HEK293 (cell line): ENCODE data around the gene ZNF543.
A peak's percentile ranks its signal among the peaks of the same experiment; 100 is the strongest.

Experiments
- CTCF ChIA-PET: fragments of 350-600 bp; formaldehyde crosslinking; extraction: SDS; loops from one replicate; lab custom pipeline; 2021; ENCODE audit warnings: antibody characterized with exemption; lab: Yijun Ruan, JAX
- POLR2A ChIA-PET: fragments of 300-600 bp; formaldehyde crosslinking; extraction: SDS; loops from one replicate; lab custom pipeline; 2020; ENCODE audit warnings: antibody characterized with exemption, inconsistent platforms; lab: Yijun Ruan, JAX
- H3K27ac ChIP-seq: fragments of 200-500 bp; sonication (Bioruptor generic); 2 replicates; pipeline ENCODE4 v1.5.1; 2014; ENCODE audit warnings: low read depth, low read length, control low read depth, inconsistent platforms; ENCODE audit errors: extremely low read depth
- H3K36me3 ChIP-seq, 2 experiments: fragments of 200-500 bp in 1 of 2; sonication (Bioruptor generic) in 1 of 2; 1 replicate in 1 of 2; 2 replicates in 1 of 2; pipeline ENCODE4 v1.5.1; 2014 to 2017; ENCODE audit warnings: inconsistent platforms in 2 of 2, low read length in 2 of 2; ENCODE audit not compliant: control insufficient read depth in 2 of 2, insufficient read depth in 1 of 2
- H3K4me1 ChIP-seq: fragments of 200-500 bp; sonication (Bioruptor generic); 2 replicates; pipeline ENCODE4 v1.5.1; 2014; ENCODE audit warnings: mild to moderate bottlenecking, low read length, inconsistent platforms; ENCODE audit not compliant: control insufficient read depth, insufficient read depth
- H3K4me3 ChIP-seq: 2 replicates; pipeline ENCODE4 v1.5.1; 2011; ENCODE audit warnings: low read depth, mild to moderate bottlenecking, control low read depth, low read length, moderate library complexity
- H3K9me3 ChIP-seq: fragments of 200-500 bp; sonication (Bioruptor generic); 2 replicates; pipeline ENCODE4 v1.5.1; 2014; ENCODE audit warnings: low read depth, low read length, inconsistent platforms; ENCODE audit not compliant: control insufficient read depth, insufficient read depth
- BCL11A ChIP-seq: fragments of 450-650 bp; formaldehyde crosslinking; IDR thresholded peaks from 2 replicates; pipeline ENCODE4 v1.5.1; 2016; ENCODE audit warnings: low read depth, missing biosample characterization, missing genetic modification characterization
- HIC1 ChIP-seq: fragments of 450-650 bp; formaldehyde crosslinking; IDR thresholded peaks from 2 replicates; pipeline ENCODE4 v1.5.1; 2016; ENCODE audit warnings: missing biosample characterization, missing genetic modification characterization
- IKZF3 ChIP-seq: fragments of 450-650 bp; IDR thresholded peaks from 2 replicates; pipeline ENCODE4 v1.5.0; 2018; ENCODE audit warnings: missing biosample characterization, mild to moderate bottlenecking, missing genetic modification characterization, moderate library complexity
- KLF1 ChIP-seq: fragments of 450-650 bp; formaldehyde crosslinking; IDR thresholded peaks from 2 replicates; pipeline ENCODE4 v1.5.1; 2016; ENCODE audit warnings: missing biosample characterization, missing genetic modification characterization
- KLF7 ChIP-seq: fragments of 450-650 bp; formaldehyde crosslinking; IDR thresholded peaks from 2 replicates; pipeline ENCODE4 v1.5.1; 2016; ENCODE audit warnings: missing biosample characterization, missing genetic modification characterization, borderline replicate concordance
- KLF9 ChIP-seq: fragments of 450-650 bp; formaldehyde crosslinking; IDR thresholded peaks from 2 replicates; pipeline ENCODE4 v1.5.1; 2016; ENCODE audit warnings: missing biosample characterization, missing genetic modification characterization, low read depth
- MYNN ChIP-seq: fragments of 450-650 bp; formaldehyde crosslinking; IDR thresholded peaks from 2 replicates; pipeline ENCODE4 v1.5.1; 2016; ENCODE audit warnings: missing biosample characterization, missing genetic modification characterization, borderline replicate concordance
- SALL2 ChIP-seq: fragments of 450-650 bp; formaldehyde crosslinking; IDR thresholded peaks from 2 replicates; pipeline ENCODE4 v1.5.0; 2017; ENCODE audit warnings: missing biosample characterization, mild to moderate bottlenecking, missing genetic modification characterization, borderline replicate concordance
- YY2 ChIP-seq: fragments of 450-650 bp; formaldehyde crosslinking; IDR thresholded peaks from 2 replicates; pipeline ENCODE4 v1.5.1; 2016; ENCODE audit warnings: missing biosample characterization, missing genetic modification characterization
- ZEB2 ChIP-seq: fragments of 450-650 bp; formaldehyde crosslinking; IDR thresholded peaks from 2 replicates; pipeline ENCODE4 v1.5.1; 2016; ENCODE audit warnings: missing biosample characterization, missing genetic modification characterization
- ZFP41 ChIP-seq: fragments of 450-650 bp; formaldehyde crosslinking; IDR thresholded peaks from 2 replicates; pipeline ENCODE4 v1.5.1; 2016; ENCODE audit warnings: missing biosample characterization, missing genetic modification characterization, borderline replicate concordance
- ZFP69B ChIP-seq: fragments of 450-650 bp; formaldehyde crosslinking; IDR thresholded peaks from 2 replicates; pipeline ENCODE4 v1.5.1; 2016; ENCODE audit warnings: missing biosample characterization, missing genetic modification characterization
- ZNF132 ChIP-seq: fragments of 450-650 bp; formaldehyde crosslinking; IDR thresholded peaks from 2 replicates; pipeline ENCODE4 v1.5.1; 2017; ENCODE audit warnings: missing biosample characterization, missing genetic modification characterization, borderline replicate concordance
- ZNF155 ChIP-seq: fragments of 450-650 bp; formaldehyde crosslinking; IDR thresholded peaks from 2 replicates; pipeline ENCODE4 v1.5.1; 2016; ENCODE audit warnings: missing biosample characterization, missing genetic modification characterization
- ZNF169 ChIP-seq: fragments of 450-650 bp; formaldehyde crosslinking; IDR thresholded peaks from 2 replicates; pipeline ENCODE4 v1.5.1; 2016; ENCODE audit warnings: missing biosample characterization, missing genetic modification characterization
- ZNF23 ChIP-seq: fragments of 450-650 bp; formaldehyde crosslinking; IDR thresholded peaks from 2 replicates; pipeline ENCODE4 v1.5.1; 2016; ENCODE audit warnings: missing biosample characterization, missing genetic modification characterization, borderline replicate concordance
- ZNF292 ChIP-seq: fragments of 450-650 bp; formaldehyde crosslinking; IDR thresholded peaks from 2 replicates; pipeline ENCODE4 v1.5.1; 2016; ENCODE audit warnings: low read depth, missing biosample characterization, missing genetic modification characterization, borderline replicate concordance
- ZNF37A ChIP-seq: fragments of 450-650 bp; IDR thresholded peaks from 2 replicates; pipeline ENCODE4 v1.5.1; 2018; ENCODE audit warnings: missing biosample characterization, missing genetic modification characterization
- ZNF433 ChIP-seq: fragments of 450-650 bp; formaldehyde crosslinking; IDR thresholded peaks from 2 replicates; pipeline ENCODE4 v1.5.1; 2016; ENCODE audit warnings: missing biosample characterization, missing genetic modification characterization, low read depth
- ZNF48 ChIP-seq: fragments of 450-650 bp; formaldehyde crosslinking; IDR thresholded peaks from 2 replicates; pipeline ENCODE4 v1.5.1; 2016; ENCODE audit warnings: missing biosample characterization, missing genetic modification characterization
- ZNF549 ChIP-seq: fragments of 450-650 bp; IDR thresholded peaks from 2 replicates; pipeline ENCODE4 v1.5.1; 2018; ENCODE audit warnings: missing biosample characterization, missing genetic modification characterization, mild to moderate bottlenecking, inconsistent platforms, moderate library complexity
- ZNF558 ChIP-seq: fragments of 450-650 bp; formaldehyde crosslinking; IDR thresholded peaks from 2 replicates; pipeline ENCODE4 v1.5.1; 2016; ENCODE audit warnings: missing biosample characterization, missing genetic modification characterization
- ZNF571 ChIP-seq: fragments of 450-650 bp; formaldehyde crosslinking; IDR thresholded peaks from 2 replicates; pipeline ENCODE4 v1.5.0; 2017; ENCODE audit warnings: missing biosample characterization, missing genetic modification characterization
- ZNF704 ChIP-seq: fragments of 450-650 bp; formaldehyde crosslinking; IDR thresholded peaks from 2 replicates; pipeline ENCODE4 v1.5.1; 2016; ENCODE audit warnings: missing biosample characterization, missing genetic modification characterization
- ZNF747 ChIP-seq: fragments of 450-650 bp; formaldehyde crosslinking; IDR thresholded peaks from 2 replicates; pipeline ENCODE4 v1.5.1; 2016; ENCODE audit warnings: missing biosample characterization, missing genetic modification characterization
- ZNF776 ChIP-seq: fragments of 450-650 bp; formaldehyde crosslinking; IDR thresholded peaks from 2 replicates; pipeline ENCODE4 v1.5.0; 2017; ENCODE audit warnings: missing biosample characterization, missing genetic modification characterization, borderline replicate concordance
- ZNF791 ChIP-seq: fragments of 450-650 bp; formaldehyde crosslinking; IDR thresholded peaks from 2 replicates; pipeline ENCODE4 v1.5.1; 2016; ENCODE audit warnings: missing biosample characterization, missing genetic modification characterization
- ZNF837 ChIP-seq: fragments of 450-650 bp; formaldehyde crosslinking; IDR thresholded peaks from 2 replicates; pipeline ENCODE4 v1.5.1; 2016; ENCODE audit warnings: missing biosample characterization, missing genetic modification characterization
- ZSCAN16 ChIP-seq: fragments of 450-650 bp; formaldehyde crosslinking; IDR thresholded peaks from 2 replicates; pipeline ENCODE4 v1.5.1; 2016; ENCODE audit warnings: missing biosample characterization, missing genetic modification characterization
- TF ChIP-seq, protein P1 (sequence below): fragments of 450-650 bp; formaldehyde crosslinking; IDR thresholded peaks from 2 replicates; pipeline ENCODE4 v1.5.1; 2016; ENCODE audit warnings: missing biosample characterization, missing genetic modification characterization
- TF ChIP-seq, protein P2 (sequence below): fragments of 450-650 bp; formaldehyde crosslinking; IDR thresholded peaks from 2 replicates; pipeline ENCODE4 v1.5.1; 2016; ENCODE audit warnings: missing biosample characterization, missing genetic modification characterization

The ZNF543 gene

DNA sequence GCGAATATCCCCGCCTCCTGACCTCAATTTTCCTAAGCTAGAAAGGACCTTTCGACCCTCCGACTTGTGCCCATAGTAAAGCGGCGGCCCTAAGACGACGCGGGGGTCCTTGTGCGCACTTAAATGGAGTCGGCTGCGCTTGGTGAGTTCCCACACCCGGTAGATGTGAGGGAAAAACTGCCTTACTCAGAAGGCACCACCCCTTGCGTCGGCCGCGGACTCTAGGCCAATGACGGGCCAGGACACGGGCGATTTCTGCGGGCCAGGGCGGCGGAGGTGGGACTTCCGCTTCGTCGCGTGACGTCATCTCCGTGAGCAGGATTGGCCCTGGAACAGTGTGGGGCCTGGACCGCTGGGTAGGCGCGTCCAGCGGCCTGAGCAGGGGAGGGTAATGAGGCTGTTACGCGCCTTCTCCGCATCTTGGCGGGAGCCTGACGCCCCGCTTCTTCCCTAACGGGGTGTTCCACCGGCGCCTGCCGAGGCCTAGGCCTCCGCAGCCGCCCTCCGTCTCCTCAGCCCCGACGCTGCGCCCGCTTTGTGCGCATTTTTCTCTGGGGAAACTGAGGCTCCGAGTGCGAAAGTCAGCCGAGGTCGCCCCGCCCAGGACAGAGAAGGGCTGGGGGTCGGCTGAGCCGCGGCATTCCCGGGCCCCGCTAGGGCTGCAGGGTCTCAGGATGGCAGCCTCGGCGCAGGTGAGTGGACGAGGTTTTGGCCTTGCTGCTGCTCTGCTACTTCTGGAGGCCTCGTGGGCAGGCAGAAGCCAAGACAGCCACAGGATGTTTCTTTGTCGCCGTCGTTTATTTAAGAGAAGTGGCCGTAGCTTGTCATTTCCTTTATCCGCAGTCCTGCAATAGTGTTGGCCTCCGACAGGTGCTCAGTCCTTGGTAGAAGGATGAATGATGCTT lies at the start of gene ZNF543:
Gene ZNF543, plus strand, starts transcription at position 293 of the 905 bp plus-strand sequence. Its CDS starts 382 bp downstream, at position 675.
- Histone ChIP-seq H3K36me3 (peaks cover 20 to 33% of the 10 kb centered on the region in 2 experiments), H3K27ac (peak within 1 kb of the TSS; percentile 89), H3K4me3 (peak within 1 kb of the TSS; percentile 91), H3K4me1 (no peaks in the 10 kb centered on the region; the same call in 1 of the 2 replicates), H3K9me3 (no peaks in the 10 kb centered on the region)
- POLR2A ChIA-PET: interaction anchor here (0.6 to 1.9 kb wide), 4 partner anchors 15 to 47 kb away, joined by 3 to 9 read pairs (median 4); partner anchors contain the start of gene ZNF304
- CTCF ChIA-PET: no interaction called here
- TF ChIP-seq ZNF433 (tag by site-specific recombination): no peak
- TF ChIP-seq MYNN (tag by site-specific recombination): no peak
- TF ChIP-seq ZNF791 (tag by site-specific recombination): no peak
- TF ChIP-seq ZNF155 (tag by site-specific recombination): no peak
- TF ChIP-seq KLF9 (tag by site-specific recombination): peak; percentile 56; the same call in 1 of the 2 replicates
- TF ChIP-seq ZEB2 (tag by site-specific recombination): 0 out of 2 replicates have a peak, but pooled peaks have one; percentile 12
- no peak for TF ChIP-seq ZNF23
- TF ChIP-seq ZNF776 (tag by site-specific recombination): no peak
- TF ChIP-seq ZNF704 (tag by site-specific recombination): no peak
- no peak for TF ChIP-seq HIC1 (tag by site-specific recombination)
- TF ChIP-seq ZNF132 (tag by site-specific recombination): no peak
- TF ChIP-seq, protein P1, sequence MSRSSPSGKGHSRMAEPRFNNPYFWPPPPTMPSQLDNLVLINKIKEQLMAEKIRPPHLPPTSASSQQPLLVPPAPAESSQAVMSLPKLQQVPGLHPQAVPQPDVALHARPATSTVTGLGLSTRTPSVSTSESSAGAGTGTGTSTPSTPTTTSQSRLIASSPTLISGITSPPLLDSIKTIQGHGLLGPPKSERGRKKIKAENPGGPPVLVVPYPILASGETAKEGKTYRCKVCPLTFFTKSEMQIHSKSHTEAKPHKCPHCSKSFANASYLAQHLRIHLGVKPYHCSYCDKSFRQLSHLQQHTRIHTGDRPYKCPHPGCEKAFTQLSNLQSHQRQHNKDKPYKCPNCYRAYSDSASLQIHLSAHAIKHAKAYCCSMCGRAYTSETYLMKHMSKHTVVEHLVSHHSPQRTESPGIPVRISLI (tag by site-specific recombination): no peak
- TF ChIP-seq ZNF37A (tag by site-specific recombination): no peak
- no peak for TF ChIP-seq IKZF3 (tag by site-specific recombination)
- TF ChIP-seq ZFP69B (tag by site-specific recombination): no peak
- TF ChIP-seq ZNF747 (tag by site-specific recombination): no peak
- no peak for TF ChIP-seq YY2 (tag by site-specific recombination)
- TF ChIP-seq SALL2: no peak
- TF ChIP-seq ZNF837 (tag by site-specific recombination): no peak
- no peak for TF ChIP-seq ZNF292
- TF ChIP-seq KLF1: peak; percentile 42; the same call in 1 of the 2 replicates
- TF ChIP-seq ZNF558 (tag by site-specific recombination): no peak
- no peak for TF ChIP-seq ZNF169 (tag by site-specific recombination)
- no peak for TF ChIP-seq ZFP41
- TF ChIP-seq ZNF549 (tag by site-specific recombination): no peak
- no peak for TF ChIP-seq ZNF48
- no peak for TF ChIP-seq ZNF571 (tag by site-specific recombination)
- TF ChIP-seq ZSCAN16 (tag by site-specific recombination): no peak
- TF ChIP-seq BCL11A: no peak
- peak; percentile 23; the same call in 1 of the 2 replicates for TF ChIP-seq KLF7 (tag by site-specific recombination)
- TF ChIP-seq, protein P2, sequence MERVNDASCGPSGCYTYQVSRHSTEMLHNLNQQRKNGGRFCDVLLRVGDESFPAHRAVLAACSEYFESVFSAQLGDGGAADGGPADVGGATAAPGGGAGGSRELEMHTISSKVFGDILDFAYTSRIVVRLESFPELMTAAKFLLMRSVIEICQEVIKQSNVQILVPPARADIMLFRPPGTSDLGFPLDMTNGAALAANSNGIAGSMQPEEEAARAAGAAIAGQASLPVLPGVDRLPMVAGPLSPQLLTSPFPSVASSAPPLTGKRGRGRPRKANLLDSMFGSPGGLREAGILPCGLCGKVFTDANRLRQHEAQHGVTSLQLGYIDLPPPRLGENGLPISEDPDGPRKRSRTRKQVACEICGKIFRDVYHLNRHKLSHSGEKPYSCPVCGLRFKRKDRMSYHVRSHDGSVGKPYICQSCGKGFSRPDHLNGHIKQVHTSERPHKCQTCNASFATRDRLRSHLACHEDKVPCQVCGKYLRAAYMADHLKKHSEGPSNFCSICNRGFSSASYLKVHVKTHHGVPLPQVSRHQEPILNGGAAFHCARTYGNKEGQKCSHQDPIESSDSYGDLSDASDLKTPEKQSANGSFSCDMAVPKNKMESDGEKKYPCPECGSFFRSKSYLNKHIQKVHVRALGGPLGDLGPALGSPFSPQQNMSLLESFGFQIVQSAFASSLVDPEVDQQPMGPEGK: peak; percentile 42; the same call in 1 of the 2 replicates
